ENCODE results near the gene CSNK1A1L.

DNA sequence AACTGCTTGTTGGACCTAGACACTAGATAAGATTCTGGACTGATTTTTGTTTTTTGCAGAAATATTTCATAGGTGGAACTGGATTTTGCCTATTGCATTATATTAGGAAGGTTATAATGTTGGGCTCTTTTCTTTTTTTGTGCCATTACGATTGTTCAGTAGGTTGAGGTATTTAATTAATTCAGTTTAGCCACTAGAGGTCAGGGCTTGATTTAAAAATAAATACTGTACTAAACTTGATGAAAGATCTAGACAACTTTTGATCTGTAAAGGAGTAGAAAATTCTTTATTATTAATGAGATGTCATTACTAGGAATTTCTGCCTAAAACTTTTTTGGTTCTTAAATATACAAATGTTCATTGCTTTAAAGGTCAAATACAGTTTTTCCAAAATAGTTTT is 30.8 kb downstream of the CSNK1A1L start:
- TF ChIP-seq, protein P1, sequence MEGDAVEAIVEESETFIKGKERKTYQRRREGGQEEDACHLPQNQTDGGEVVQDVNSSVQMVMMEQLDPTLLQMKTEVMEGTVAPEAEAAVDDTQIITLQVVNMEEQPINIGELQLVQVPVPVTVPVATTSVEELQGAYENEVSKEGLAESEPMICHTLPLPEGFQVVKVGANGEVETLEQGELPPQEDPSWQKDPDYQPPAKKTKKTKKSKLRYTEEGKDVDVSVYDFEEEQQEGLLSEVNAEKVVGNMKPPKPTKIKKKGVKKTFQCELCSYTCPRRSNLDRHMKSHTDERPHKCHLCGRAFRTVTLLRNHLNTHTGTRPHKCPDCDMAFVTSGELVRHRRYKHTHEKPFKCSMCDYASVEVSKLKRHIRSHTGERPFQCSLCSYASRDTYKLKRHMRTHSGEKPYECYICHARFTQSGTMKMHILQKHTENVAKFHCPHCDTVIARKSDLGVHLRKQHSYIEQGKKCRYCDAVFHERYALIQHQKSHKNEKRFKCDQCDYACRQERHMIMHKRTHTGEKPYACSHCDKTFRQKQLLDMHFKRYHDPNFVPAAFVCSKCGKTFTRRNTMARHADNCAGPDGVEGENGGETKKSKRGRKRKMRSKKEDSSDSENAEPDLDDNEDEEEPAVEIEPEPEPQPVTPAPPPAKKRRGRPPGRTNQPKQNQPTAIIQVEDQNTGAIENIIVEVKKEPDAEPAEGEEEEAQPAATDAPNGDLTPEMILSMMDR (IDR thresholded peaks at IDR 0.05; ENCODE audit: low read depth, low read length) = peak; percentile 61
- TF ChIP-seq EZH2phosphoT487 (IDR thresholded peaks at IDR 0.05; ENCODE audit: low read depth) = no peak

All from OCI-LY3 (cell line).